ENCODE results near the gene EGLN3. TPM values are rescaled to one million over a fixed set of nuclear protein-coding genes. Genes with fewer than 3 reads are reported as not detected.

EGLN3 gene
- total and polyA plus RNA-seq, 2 donors from 2014 or later = 19.6 to 22.5 TPM

GRCh38 chr14:33946679-33947476 is 4.0 kb downstream of the EGLN3 start:
- Histone ChIP-seq H3K4me3 (ENCODE audit: low read length in 3 of 3) (no peak overlapping the region), H3K9ac (ENCODE audit: low read length in 3 of 3) (no peak overlapping the region), H3K36me3 (ENCODE audit: control insufficient read depth in 2 of 3, insufficient read depth in 3 of 3, low read length in 3 of 3) (no peaks in the 10 kb centered on the region), H3K4me1 (ENCODE audit: control insufficient read depth in 2 of 3, insufficient read depth in 2 of 3, low read depth in 1 of 3, low read length in 3 of 3) (peaks cover 0 to 12% (median 11%) of the 10 kb centered on the region in 3 donors), H3K9me3 (ENCODE audit: control insufficient read depth in 2 of 3, insufficient read depth in 1 of 3, low read length in 3 of 3) (no peaks in the 10 kb centered on the region), H3K27me3 (ENCODE audit: control insufficient read depth, insufficient read depth, low read length) (peaks cover 6% of the 10 kb centered on the region), H3K27ac (ENCODE audit: low read depth in 2 of 2, low read length in 2 of 2) (no peak overlapping the region)
- DNase-seq = no peak
- TF ChIP-seq CTCF (IDR thresholded peaks at IDR 0.05; ENCODE audit: borderline replicate concordance, extremely low read depth, insufficient read depth) = no peak
- intact Hi-C loops (cut with DNase I) = no loop called here
- FAIRE-seq = no peak

- Histone ChIP-seq H3K9me3 (ENCODE audit: control insufficient read depth in 2 of 3, insufficient read depth in 1 of 3, low read length in 3 of 3) (no peaks in the 10 kb centered on the region), H3K27me3 (ENCODE audit: control insufficient read depth, insufficient read depth, low read length) (peaks cover 6% of the 10 kb centered on the region), H3K36me3 (ENCODE audit: control insufficient read depth in 2 of 3, insufficient read depth in 3 of 3, low read length in 3 of 3) (no peaks in the 10 kb centered on the region), H3K9ac (ENCODE audit: low read length in 3 of 3) (no peak overlapping the region), H3K27ac (ENCODE audit: low read depth in 2 of 2, low read length in 2 of 2) (no peak overlapping the region), H3K4me1 (ENCODE audit: control insufficient read depth in 2 of 3, insufficient read depth in 2 of 3, low read depth in 1 of 3, low read length in 3 of 3) (peaks cover 0 to 14% (median 7%) of the 10 kb centered on the region in 3 donors), H3K4me3 (ENCODE audit: low read length in 3 of 3) (no peak overlapping the region)
- intact Hi-C loops (cut with DNase I) = no loop called here
- FAIRE-seq (no peak), DNase-seq (no peak)
- TF ChIP-seq CTCF (IDR thresholded peaks at IDR 0.05; ENCODE audit: borderline replicate concordance, extremely low read depth, insufficient read depth) = no peak
Measured at GRCh38 chr14:33945210-33946088, 5.4 kb downstream of the EGLN3 start.

- intact Hi-C loops (cut with DNase I) = no loop called here
- no peaks in the 10 kb centered on the region for H3K9me3 ChIP-seq (ENCODE audit: control insufficient read depth in 2 of 3, insufficient read depth in 1 of 3, low read length in 3 of 3)
- no peaks in the 10 kb centered on the region for H3K27me3 ChIP-seq (ENCODE audit: control insufficient read depth, insufficient read depth, low read length)
- H3K36me3 ChIP-seq (ENCODE audit: control insufficient read depth in 2 of 3, insufficient read depth in 3 of 3, low read length in 3 of 3) = no peaks in the 10 kb centered on the region
- TF ChIP-seq CTCF (IDR thresholded peaks at IDR 0.05; ENCODE audit: borderline replicate concordance, extremely low read depth, insufficient read depth) = no peak
- H3K4me3 ChIP-seq (ENCODE audit: low read length in 3 of 3) = peak overlapping the region in 1 of 3 donors; percentile 16
- FAIRE-seq (no peak), DNase-seq (peak in 2 of 5 donors; percentile 36 to 48)
- H3K9ac ChIP-seq (ENCODE audit: low read length in 3 of 3) = no peak overlapping the region
- H3K27ac ChIP-seq (ENCODE audit: low read depth in 2 of 2, low read length in 2 of 2) = no peak overlapping the region
- H3K4me1 ChIP-seq (ENCODE audit: control insufficient read depth in 2 of 3, insufficient read depth in 2 of 3, low read depth in 1 of 3, low read length in 3 of 3) = peaks cover 0 to 11% (median 10%) of the 10 kb centered on the region in 3 donors
Measured at GRCh38 chr14:33943096-33943883, 7.6 kb downstream of the EGLN3 start.
